Endothelial cell of umbilical vein (primary cell): ENCODE measurements around the gene ELOVL5. TPM values are rescaled to one million over a fixed set of nuclear protein-coding genes. Genes with fewer than 3 reads are reported as not detected.

Source experiments
- BruUV-seq: library from RNA; stranded (reverse); fragments of 400-500 nt; replicated peaks from 2 replicates; lab custom pipeline; 2021; lab: Mats Ljungman, UMichigan
- CTCF ChIA-PET: fragments of 300-600, 350-600 bp; sonication (Branson Sonifier 250); formaldehyde crosslinking; loops from one replicate; lab custom pipeline; 2021; ENCODE audit warnings: antibody characterized with exemption, inconsistent platforms; lab: Charles Lee
- POLR2A ChIA-PET: fragments of 300-600, 350-600 bp; sonication (Branson Sonifier 250); formaldehyde crosslinking; loops from one replicate; lab custom pipeline; 2021; ENCODE audit warnings: antibody characterized with exemption, inconsistent platforms; lab: Charles Lee
- DNase-seq: peaks from one replicate; pipeline ENCODE4 v3.0.0-alpha.2; 2011; ENCODE audit warnings: low read depth, low spot score
- FAIRE-seq: peaks from 2 replicates; lab custom pipeline; 2011; peaks lifted over from hg19 to GRCh38; lab: Jason Lieb, UNC
- H2AFZ ChIP-seq: 2 replicates; pipeline ENCODE4 v1.6.0; 2012; ENCODE audit warnings: low read depth, low read length, control low read depth, inconsistent platforms
- H3K27ac ChIP-seq: 2 replicates; pipeline ENCODE4 v1.5.1; 2011; ENCODE audit warnings: low read depth, mild to moderate bottlenecking, control low read depth, low read length, moderate library complexity; ENCODE audit not compliant: insufficient read depth
- H3K27me3 ChIP-seq, 2 experiments: 2 replicates each; pipeline versions ENCODE4 v1.6.0 to v1.6.1; 2011; ENCODE audit warnings: low read length in 2 of 2, mixed read lengths in 1 of 2; ENCODE audit not compliant: control insufficient read depth in 2 of 2, insufficient read depth in 2 of 2
- H3K36me3 ChIP-seq, 2 experiments: 2 replicates in 1 of 2; 3 replicates in 1 of 2; pipeline ENCODE4 v1.5.1; 2011; ENCODE audit warnings: low read length in 2 of 2, mild to moderate bottlenecking in 1 of 2, moderate library complexity in 1 of 2; ENCODE audit not compliant: control insufficient read depth in 2 of 2, insufficient read depth in 2 of 2; ENCODE audit errors: extremely low read depth in 1 of 2
- H3K4me1 ChIP-seq: 3 replicates; pipeline ENCODE4 v1.5.1; 2011; ENCODE audit warnings: mild to moderate bottlenecking, low read length; ENCODE audit not compliant: control insufficient read depth, insufficient read depth; ENCODE audit errors: extremely low read depth
- H3K4me2 ChIP-seq: 2 replicates; pipeline ENCODE4 v1.6.1; 2011; ENCODE audit warnings: low read length, control low read depth, mixed read lengths; ENCODE audit not compliant: insufficient read depth
- H3K4me3 ChIP-seq, 3 experiments: fragments of 200-600 bp in 1 of 3; sonication (generic), shearing (Covaris generic) in 1 of 3; replicated peaks in 1 of 3; 2 replicates each; pipeline ENCODE4 v1.5.1; 2011 to 2016; ENCODE audit warnings: control low read depth in 3 of 3, low read length in 3 of 3, mild to moderate bottlenecking in 2 of 3, inconsistent platforms in 1 of 3, low read depth in 1 of 3, moderate library complexity in 1 of 3; ENCODE audit not compliant: insufficient read depth in 1 of 3
- H3K79me2 ChIP-seq: 2 replicates; pipeline ENCODE4 v1.6.0; 2012; ENCODE audit warnings: low read length, inconsistent platforms; ENCODE audit not compliant: control insufficient read depth, insufficient read depth
- H3K9ac ChIP-seq: replicated peaks from 2 replicates; pipeline ENCODE3; 2011; ENCODE audit warnings: low read length, control low read depth; ENCODE audit not compliant: insufficient read depth; ENCODE audit errors: extremely low read depth
- H3K9me1 ChIP-seq: replicated peaks from 3 replicates; pipeline ENCODE4 v1.6.0; 2011; ENCODE audit warnings: mild to moderate bottlenecking, low read length; ENCODE audit not compliant: control insufficient read depth, insufficient read depth; ENCODE audit errors: extremely low read depth
- H3K9me3 ChIP-seq: replicated peaks from 2 replicates; pipeline ENCODE4 v1.5.1; 2012; ENCODE audit warnings: low read length, inconsistent platforms; ENCODE audit not compliant: control insufficient read depth, insufficient read depth
- H4K20me1 ChIP-seq: replicated peaks from 2 replicates; pipeline ENCODE3; 2011; ENCODE audit warnings: mild to moderate bottlenecking, low read length; ENCODE audit not compliant: control insufficient read depth, insufficient read depth; ENCODE audit errors: extremely low read depth
- CTCF ChIP-seq, 2 donors: IDR thresholded peaks; 1 replicate in 1 of 2; 2 replicates in 1 of 2; pipeline ENCODE4 v1.5.1; 2011; ENCODE audit warnings: low read length in 2 of 2, mild to moderate bottlenecking in 2 of 2, moderate library complexity in 2 of 2, control low read depth in 1 of 2, inconsistent platforms in 1 of 2, low read depth in 1 of 2; ENCODE audit not compliant: insufficient read depth in 1 of 2; ENCODE audit errors: extremely low read depth in 1 of 2
- EZH2 ChIP-seq: IDR thresholded peaks from 2 replicates; pipeline ENCODE4 v1.6.1; 2012; ENCODE audit warnings: borderline replicate concordance, low read depth, mild to moderate bottlenecking, moderate library complexity, low read length, inconsistent platforms; ENCODE audit not compliant: severe bottlenecking
- FOS ChIP-seq: IDR thresholded peaks from 2 replicates; pipeline ENCODE4 v1.6.1; 2011; ENCODE audit warnings: mild to moderate bottlenecking, low read length, moderate library complexity, borderline replicate concordance; ENCODE audit not compliant: insufficient read depth
- GATA2 ChIP-seq: IDR thresholded peaks from 2 replicates; pipeline ENCODE4 v1.7.0; 2011; ENCODE audit warnings: low read depth, mild to moderate bottlenecking, moderate library complexity, mixed read lengths, low read length; ENCODE audit not compliant: insufficient read length, insufficient read depth
- JUN ChIP-seq: IDR thresholded peaks from 2 replicates; pipeline ENCODE4 v1.6.1; 2011; ENCODE audit warnings: borderline replicate concordance, low read depth; ENCODE audit not compliant: insufficient read length, insufficient read depth
- MAX ChIP-seq: IDR thresholded peaks from 2 replicates; pipeline ENCODE4 v1.6.1; 2011; ENCODE audit not compliant: insufficient read depth, insufficient read length
- MYC ChIP-seq: IDR thresholded peaks from one replicate; pipeline ENCODE4 v1.6.1; 2011; ENCODE audit warnings: mild to moderate bottlenecking, low read depth, low read length
- POLR2A ChIP-seq: IDR thresholded peaks from 2 replicates; pipeline ENCODE4 v1.6.1; 2012; ENCODE audit warnings: low read depth, mild to moderate bottlenecking, control low read depth, low read length
- POLR2AphosphoS5 ChIP-seq: IDR thresholded peaks from 2 replicates; pipeline ENCODE4 v1.6.1; 2012; ENCODE audit warnings: low read depth, mild to moderate bottlenecking, control low read depth, low read length, moderate library complexity; ENCODE audit not compliant: insufficient read depth
- dilution Hi-C: fragments of 300-500 bp; cut with MboI; formaldehyde crosslinking; loops from one replicate; pipeline ENCODE4 v1.15.0; 2019; ENCODE audit warnings: low sequenced_read_pairs; ENCODE audit not compliant: extremely low pct_ligation_motif_present
- intact Hi-C: fragments of 100-400 bp; cut with micrococcal nuclease; formaldehyde crosslinking; loops from one replicate; pipeline ENCODE4 v1.10.0; 2022
- polyA plus RNA-seq, 4 experiments: library from polyadenylated mRNA; depleted of rRNA in 3 of 4; stranded (reverse) in 3 of 4; unstranded in 1 of 4; fragments of >200 nt; gene quantifications; 2 replicates each; pipeline versions ENCODE4 v1.2.1 to v1.2.3, GENCODE V29; 2011 to 2012; ENCODE audit warnings: missing spikeins in 1 of 4
- total RNA-seq: library from RNA; stranded (reverse); gene quantifications from 2 replicates; pipeline ENCODE4 v1.2.3, GENCODE V29; 2021

The ELOVL5 gene
- total and polyA plus RNA-seq, 2 donors (not counting 3 experiments of a cell fraction or from before 2014, with no cell fraction given): 85.9 to 140 TPM

DNA sequence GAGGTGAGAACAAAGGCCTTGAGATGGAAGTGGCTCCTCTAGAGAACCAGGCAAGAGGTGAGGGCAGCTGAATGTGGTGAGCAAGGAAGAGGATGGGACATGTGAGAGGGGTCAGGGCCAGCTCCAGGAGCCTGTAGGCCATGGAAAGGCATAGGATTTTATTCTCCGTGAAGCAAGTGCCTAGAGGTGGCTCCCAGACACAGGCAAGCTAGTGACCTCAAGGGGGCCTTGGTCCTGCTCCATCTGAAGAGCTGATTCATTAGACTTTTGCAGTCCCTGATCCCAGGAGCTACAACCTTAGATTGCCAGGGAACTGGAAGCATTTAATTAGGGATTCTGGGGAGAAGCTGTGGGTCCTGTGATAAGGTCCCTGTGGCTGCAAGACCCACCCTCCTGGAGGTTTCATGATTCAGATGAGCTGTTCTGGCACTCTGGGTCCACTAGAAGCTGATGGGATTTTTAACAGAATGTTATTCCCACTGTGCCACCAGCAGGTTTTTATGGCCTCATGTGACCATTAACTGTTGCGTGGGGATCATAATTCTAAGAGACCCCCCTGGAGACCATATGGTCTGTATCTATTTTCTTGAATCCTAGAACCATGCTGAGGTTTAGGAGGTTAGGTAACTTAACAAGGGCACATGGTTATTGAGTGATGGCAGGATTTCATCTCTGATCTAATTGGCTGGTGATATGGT is 90.5 kb downstream of the ELOVL5 start:
- Histone ChIP-seq H3K4me3 (no peak overlapping the region), H3K4me1 (no peaks in the 10 kb centered on the region), H3K9ac (no peak overlapping the region), H2AFZ (no peak overlapping the region), H3K4me2 (no peak overlapping the region), H3K36me3 (peaks cover 6 to 17% of the 10 kb centered on the region in 2 experiments), H3K9me1 (peaks cover 3% of the 10 kb centered on the region), H3K27ac (no peak overlapping the region), H4K20me1 (no peaks in the 10 kb centered on the region), H3K27me3 (no peaks in the 10 kb centered on the region), H3K9me3 (no peaks in the 10 kb centered on the region), H3K79me2 (no peaks in the 10 kb centered on the region)
- FAIRE-seq (no peak), DNase-seq (no peak)
- intact Hi-C loops: no loop called here
- BruUV-seq: no TSS peak
- ChIA-PET POLR2A (no interaction called here), CTCF (interaction anchor here (0.9 to 1.4 kb wide), 2 partner anchors 21 to 83 kb away, joined by 3 read pairs; no protein-coding TSS in a partner anchor)
- TF ChIP-seq MAX (no peak), EZH2 (no peak), GATA2 (no peak), POLR2AphosphoS5 (no peak), POLR2A (no peak), CTCF (IDR thresholded peaks at IDR 0.05; ENCODE audit: extremely low read depth in 1 of 2, insufficient read depth in 1 of 2, low read depth in 1 of 2, low read length in 2 of 2) (no peak), FOS (no peak), JUN (no peak), MYC (no peak)
- dilution Hi-C loops: no loop called here
